HG03378 (cell line): ENCODE data around the gene RGS7.
A peak's percentile ranks its signal among the peaks of the same experiment; 100 is the strongest.
"Not testable (repeated sequence)": the region's sequence is repeated elsewhere in the genome, so short reads cannot be mapped to it uniquely, and the experiment has no call there.

ENCODE experiments used
- ATAC-seq: cut with Tn5 transposase; IDR thresholded peaks from one replicate; pipeline ENCODE4 v1.9.1; 2021; ENCODE audit warnings: mild to moderate bottlenecking, moderate library complexity; ENCODE audit not compliant: unreplicated experiment

Gene RGS7

DNA sequence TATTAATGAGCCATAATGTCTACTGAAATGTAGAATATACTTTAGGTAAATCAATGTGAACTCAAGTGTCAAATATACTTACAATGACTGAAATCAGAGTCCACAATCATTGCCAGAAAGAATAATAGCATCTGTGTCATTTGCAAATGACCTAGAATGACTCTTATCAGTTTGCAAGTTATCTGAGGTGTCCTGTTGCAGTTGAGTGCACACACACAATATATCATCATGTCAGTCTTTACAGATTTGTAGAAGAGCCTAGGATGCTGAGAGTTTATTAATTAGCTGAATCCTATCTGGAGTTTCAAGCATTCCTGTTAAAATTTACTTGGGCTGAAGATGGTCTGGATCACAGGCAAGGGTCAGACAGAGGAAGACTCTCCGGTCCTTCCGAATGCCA lies 421.1 kb downstream of the RGS7 start:
- no peak for ATAC-seq

DNA sequence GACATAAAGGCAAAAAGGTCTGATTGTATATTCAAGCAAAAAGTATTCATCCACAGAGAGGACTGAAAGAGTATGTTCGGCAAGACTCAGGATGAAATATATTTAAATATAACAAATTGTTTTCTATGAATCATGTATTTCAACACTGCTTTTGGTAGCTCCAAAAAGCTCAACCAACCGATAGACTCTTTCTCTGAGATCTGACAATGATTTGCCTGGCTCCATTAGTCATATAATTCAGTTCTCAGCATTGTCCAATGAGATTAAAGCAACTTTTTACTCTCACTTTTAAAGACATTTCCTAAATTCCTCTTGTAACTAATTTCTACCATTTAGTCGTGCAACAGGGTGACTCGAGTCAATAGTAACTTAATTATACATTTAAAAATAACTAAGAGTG lies 426.0 kb downstream of the RGS7 start:
- ATAC-seq = no peak

DNA sequence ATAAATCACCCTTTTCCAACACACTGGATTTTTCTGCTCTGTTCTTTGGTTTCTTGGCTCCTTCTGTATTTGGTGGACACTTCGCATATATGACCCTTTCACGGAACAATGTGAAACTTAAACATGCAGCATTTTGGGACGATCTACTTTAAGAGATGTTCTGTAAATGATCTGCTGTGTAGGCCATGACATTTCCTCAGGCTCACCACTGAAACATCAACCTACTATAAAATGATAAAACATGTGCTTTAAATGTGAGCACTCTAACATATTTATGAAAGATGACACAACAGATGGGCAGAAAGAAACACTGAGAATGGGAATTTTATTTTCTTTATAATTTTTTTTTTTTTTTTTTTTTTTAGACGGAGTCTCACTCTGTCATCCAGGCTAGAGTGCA lies 428.7 kb downstream of the RGS7 start:
- no peak for ATAC-seq

DNA sequence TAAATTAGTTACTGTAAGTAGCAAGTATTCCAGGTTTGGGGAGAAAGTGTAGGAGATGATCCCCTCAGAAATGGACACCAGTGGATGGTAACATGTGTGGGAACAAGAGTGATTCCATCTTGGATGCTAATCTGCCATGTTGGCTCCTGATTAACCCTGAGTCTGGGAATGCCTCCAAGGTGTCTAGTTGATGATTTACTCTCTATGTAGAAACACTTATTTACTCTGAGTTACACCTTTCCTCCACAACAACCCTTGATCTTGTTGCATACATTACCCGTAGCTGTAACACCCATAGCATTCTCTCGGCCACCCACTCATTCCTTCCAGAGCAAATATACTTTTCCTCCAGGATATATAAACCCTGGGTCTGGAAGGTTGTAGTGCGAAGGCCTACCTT lies 429.2 kb downstream of the RGS7 start:
- no peak for ATAC-seq

DNA sequence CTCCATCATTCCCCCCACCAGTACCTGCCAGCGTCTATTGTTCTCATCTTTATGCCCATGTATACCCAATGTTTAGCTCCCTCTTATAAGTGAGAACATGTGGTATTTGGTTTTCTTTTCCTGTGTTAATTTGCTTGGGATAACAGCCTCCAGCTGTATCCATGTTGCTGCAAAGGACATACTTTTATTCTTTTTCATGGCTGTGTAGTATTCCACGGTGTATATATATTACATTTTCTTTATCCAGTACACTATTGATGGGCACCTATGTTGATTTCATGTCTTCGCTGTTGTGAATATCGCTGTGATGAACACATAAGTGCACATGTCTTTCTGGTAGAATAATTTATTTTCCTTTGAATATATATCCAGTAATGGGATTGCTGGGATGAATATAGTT lies 431.7 kb downstream of the RGS7 start:
- no peak for ATAC-seq

DNA sequence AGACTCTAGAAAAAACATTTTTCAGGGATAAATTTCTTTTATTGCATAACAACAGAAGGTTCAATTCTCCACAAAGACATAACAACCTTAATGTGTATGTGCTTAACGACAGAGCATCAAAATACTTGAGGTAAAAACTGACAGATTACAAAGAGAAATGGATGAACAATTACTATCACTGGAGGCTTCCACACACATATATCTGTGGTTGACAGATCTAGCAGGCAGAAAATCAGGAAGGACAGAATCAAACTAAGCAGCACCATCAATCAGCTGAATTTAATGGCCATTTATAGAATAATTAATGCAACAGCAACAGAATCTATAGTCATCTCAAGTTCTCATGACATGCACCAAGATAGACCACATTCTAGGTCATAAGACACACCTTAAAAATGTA lies 439.0 kb downstream of the RGS7 start:
- no peak for ATAC-seq

DNA sequence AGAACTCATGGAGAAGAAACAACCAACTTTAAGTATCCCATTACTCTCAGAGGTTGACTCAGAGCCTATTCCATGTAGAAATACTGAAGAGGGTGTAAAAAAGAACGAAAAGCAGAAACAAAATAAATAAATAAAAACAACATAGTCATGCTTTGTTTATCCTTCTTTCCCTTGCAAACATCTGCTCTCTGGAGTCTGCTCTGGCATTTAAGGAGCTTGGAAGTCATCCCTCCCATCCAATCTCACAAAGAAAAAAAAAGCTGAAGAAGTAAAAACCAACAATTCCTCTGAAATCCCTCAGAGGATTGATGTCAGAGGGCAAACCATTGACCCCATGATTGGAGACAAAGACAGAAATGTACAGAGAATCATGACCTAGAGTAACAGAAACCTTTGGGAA lies 442.5 kb downstream of the RGS7 start:
- ATAC-seq = no peak

DNA sequence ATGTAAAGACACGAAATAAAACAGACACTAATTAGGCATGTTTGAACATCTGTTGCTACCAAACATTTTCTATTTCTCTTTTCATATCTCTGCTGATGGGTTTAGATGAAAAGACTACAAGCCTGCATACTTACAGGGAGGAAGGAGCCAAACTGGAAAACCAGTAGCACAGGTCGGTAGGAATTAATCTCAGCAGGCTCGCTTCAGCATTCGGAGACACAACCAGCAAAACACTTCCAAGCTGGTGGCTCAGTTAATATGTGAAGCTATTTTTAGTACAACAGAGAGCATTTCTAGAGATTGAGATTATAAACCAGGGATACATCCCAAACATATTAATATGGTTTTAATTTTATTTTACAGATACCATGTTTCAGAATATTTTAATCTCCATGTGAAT lies 444.2 kb downstream of the RGS7 start:
- ATAC-seq = no peak

DNA sequence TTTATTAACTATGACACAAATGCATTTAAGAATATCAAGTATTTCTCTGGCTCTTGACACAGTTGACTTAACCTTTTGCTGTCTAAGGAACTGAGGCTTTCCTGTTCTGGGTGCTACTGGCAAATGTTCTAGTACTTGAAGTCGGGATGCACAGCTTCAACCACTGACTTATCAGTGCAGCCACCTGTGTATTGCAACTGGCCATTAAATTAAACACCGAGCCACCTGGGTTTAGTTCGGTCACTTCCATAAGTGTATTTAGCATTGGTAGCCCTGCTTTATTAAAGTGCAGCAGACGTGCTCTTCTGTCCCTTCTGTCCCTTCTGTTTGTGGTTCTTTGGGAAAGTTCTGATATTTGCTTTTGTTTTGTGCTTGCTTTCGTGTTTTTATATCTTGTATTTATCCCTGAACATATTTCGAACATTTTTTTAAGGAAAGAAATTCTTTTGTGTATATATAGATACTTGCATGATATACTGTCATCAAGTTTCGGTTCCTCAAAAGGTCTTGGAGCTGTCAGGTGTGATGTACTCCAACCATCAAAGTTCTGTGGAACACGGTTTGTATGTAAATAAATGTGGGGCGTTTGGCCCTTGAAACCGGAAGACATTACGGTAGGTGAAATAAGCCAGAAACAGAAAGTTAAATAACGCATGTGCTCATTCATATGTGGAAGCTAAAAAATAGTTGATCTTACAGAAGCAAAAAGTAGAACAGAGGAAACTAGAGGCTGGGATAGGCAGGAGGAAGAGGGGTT lies 447.1 kb downstream of the RGS7 start:
- peak; percentile 76 for ATAC-seq

DNA sequence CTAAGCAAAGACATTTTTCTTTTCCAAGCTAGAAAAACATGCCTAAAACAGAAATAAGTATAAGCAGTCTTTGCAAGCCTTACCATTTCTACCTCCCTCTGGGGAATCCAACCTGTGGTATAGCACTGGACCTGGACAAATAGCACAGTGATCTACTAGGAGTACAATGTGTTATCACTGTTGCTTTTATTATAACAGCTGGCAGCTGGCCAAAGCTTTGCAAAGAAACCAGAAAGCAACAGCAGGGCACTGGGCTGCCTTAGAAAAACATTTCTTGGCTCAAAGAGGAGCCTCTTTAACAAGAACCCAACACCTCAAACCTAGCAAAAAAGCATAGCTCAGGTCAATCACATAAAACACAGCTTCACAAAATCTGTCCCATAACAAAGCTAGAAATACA lies 450.5 kb downstream of the RGS7 start:
- ATAC-seq = no peak

DNA sequence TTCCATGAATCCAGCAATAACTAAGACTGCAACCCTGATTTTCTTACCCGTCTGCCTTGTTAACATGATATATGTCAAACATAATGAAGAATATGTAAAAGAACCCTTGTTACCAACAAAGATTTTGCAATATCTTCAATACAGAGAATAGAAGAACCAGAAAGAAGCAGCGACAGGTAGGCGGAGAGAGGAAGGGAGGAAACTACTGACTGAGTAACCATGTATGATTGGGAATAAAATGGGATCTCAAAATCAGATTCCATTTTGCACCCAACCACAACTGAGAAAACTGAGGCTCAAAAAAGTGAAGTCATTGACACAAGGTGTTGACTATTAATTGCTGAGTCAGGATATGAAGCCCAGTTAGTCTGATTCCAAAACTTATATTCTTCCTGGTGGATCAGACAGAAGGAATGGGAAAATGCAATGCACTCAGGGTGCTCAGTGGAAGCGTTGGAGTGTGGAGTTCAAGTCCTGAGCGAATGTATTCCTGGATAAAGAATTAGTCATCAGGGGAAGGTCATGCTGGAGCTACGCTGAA lies 451.7 kb downstream of the RGS7 start:
- ATAC-seq = no peak

DNA sequence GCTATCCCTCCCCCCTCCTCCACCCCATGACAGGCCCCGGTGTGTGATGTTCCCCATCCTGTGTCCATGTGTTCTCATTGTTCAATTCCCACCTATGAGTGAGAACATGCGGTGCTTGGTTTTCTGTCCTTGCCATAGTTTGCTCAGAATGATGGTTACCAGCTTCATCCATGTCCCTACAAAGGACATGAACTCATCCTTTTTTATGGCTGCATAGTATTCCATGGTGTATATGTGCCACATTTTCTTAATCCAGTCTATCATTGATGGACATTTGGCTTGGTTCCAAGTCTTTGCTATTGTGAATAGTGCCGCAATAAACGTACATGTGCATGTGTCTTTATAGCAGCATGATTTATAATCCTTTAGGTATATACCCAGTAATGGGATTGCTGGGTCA lies 461.6 kb downstream of the RGS7 start:
- ATAC-seq = not testable (repeated sequence)

DNA sequence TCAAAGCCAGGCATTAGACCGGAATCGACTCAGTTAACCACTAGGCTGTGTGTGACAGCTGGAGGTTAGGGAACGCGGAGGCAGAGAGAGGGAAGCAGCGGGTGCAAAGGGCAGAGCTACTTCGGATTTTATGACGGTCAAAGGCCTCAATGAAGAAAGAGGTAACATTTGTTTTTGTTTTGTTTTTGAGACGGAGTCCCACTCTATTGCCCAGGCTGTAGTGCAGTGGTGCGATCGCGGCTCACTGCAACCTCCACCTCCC lies 468.3 kb downstream of the RGS7 start:
- no peak for ATAC-seq

DNA sequence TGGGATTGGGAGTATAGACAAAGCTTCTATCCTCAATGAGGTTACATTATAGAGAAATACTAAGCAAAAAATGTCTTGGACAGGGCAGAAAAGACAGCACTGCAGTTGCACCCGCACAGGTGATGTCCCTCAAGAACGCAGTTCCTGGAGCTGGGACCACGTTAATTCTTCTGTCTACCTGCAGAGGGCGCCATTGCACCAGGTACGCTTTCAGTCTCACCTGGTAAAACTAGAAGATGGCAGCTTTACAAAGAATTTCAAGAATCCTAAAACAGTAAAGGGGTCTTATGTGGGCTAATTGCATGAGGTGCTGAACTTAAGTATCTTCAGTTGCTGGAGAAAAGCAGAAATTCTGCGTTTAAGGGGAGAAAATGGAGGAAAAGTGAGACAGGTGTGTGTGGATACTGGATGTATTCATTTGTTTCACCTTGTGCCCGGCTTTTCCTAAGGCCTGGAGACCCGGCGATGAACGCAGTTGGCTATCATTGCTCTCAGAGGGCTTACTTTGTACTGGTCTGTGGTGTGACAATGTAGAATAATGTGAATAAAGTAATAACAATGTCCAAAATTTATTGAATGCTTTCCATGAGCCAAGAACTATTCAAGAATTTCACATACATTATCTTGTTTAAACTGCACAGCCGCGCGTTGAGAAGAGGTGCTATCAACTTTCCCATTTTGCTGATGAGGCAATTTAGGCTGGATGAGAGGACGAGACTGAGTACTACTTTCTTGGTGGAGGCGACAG lies 468.8 kb downstream of the RGS7 start:
- ATAC-seq = peak; percentile 73

DNA sequence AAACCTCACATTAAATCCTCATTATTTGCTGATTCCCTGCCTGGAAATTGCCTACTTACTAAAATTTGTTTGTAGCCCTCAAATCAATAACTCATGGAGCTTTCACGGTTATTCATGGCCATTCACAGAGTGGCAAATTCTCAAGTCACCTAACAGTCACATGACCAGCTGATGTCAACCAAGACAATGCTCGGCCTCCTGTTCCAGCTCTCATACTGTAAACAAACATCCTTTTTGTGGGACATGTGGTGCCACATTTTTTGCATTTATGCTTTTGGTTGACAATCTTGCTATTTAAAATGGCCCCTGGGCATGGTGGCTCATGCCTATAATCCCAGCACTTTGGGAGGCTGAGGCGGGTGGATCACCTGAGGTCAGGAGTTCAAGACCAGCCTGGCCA lies 473.5 kb downstream of the RGS7 start:
- ATAC-seq = no peak

DNA sequence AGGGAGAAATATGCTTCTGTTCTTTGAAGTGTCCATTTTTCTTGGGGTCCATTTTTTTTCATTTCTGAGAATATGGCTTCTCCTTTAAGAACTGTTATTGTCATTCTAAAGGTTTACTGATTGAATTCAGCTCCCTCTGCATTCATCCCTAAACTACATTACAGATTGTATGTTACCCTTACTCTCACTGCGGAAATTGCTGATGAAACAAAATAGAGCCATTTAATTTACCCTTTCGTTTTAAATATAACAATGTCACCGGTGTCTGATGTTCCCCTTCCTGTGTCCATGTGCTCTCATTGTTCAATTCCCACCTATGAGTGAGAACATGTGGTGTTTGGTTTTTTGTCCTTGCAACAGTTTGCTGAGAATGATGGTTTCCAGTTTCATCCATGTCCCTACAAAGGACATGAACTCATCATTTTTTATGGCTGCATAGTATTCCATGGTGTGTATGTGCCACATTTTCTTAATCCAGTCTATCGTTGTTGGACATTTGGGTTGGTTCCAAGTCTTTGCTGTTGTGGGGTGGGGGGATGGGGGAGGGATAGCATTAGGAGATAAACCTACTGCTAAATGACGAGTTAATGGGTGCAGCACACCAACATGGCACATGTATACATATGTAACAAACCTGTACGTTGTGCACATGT lies 474.2 kb downstream of the RGS7 start:
- not testable (repeated sequence) for ATAC-seq

DNA sequence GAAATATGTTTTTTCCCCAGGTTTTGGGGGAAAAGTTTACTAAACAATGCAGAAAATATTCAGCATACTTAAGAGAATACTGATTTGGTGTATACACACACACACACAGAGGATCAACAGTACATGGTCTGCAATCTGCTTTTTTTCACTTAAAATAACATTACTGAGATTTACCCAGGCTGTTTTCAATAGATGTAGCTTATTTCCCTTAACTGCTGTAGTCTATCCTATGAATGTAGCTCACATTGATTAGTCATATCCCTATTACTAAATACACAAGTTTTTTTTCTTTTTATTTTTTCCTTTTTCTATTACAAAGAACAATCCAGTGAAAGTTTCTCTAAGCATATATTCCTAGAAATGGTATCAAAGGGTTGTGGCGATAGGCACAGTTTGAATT lies 478.4 kb downstream of the RGS7 start:
- no peak for ATAC-seq

DNA sequence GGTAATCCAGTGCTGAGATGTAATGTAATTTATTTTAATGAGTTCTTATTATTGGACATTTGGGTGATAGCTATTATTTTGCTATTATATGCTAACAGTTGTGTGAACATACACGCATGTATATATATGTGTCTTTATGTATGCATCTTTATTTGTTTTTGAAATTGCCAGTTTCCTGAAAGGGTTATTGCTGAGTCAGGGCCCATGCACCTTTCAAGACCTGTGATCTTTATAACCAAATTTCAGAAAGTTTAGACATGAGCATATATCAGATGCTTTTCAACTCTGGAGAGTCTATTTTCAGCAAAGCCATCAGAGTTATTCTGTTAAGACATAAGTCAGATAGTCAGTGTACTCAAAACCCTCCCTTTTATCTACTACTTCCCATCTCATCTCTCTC lies 479.4 kb downstream of the RGS7 start:
- no peak for ATAC-seq

DNA sequence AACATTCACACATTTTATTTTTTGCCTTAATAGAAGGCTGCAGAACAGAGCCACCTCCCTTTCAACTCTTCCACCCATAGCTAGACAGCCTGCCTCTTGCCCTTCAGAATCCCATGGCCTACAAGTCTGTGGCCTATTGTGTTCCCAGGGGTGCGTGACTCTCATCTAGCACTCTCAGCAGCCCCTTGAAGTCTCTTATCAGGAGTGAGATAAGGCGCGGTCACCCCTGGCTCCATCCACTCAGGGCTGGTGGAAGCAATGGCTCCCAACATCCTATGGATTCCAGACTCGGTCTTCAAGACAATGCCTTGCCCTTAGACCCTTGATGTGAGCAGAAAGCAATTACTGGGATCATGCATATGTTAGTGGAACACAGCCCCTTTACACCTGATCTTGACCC lies 480.9 kb downstream of the RGS7 start:
- ATAC-seq = no peak

DNA sequence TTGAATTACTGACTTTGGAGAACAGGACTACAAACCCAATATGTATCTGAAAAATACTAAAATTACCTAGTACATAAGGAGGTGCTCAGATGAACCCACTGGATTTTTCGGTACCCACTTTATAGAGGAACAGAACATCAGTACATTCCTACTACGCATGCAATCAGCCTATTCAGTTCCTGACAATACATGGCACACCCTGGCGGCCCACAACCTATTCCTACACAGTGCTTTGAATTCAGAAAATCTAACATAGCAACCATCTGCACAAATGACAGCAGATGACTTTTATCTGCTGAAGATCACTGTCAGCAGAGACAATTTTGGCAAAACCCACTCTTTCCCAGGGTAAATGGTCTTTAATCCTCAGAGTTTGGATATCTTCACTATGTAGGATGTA lies 487.9 kb downstream of the RGS7 start:
- no peak for ATAC-seq

DNA sequence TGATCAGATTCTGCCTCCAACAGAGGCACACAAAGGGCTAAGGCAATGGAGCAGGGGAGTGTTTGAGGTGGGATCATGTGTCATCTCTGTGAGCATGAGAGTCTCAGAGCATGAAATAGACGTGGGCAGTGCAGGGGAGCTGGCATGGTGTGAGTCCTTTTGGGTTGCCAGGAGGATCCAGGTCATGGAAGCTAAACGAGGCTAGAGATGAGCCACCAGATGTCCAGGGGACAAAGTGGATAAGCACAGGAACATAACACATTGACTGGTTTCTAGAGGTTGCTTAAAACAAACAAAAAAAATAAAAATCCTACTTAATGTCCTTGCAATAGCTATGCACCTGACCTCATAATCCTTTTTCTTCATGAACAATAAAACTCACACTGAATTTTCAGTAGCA lies 490.3 kb downstream of the RGS7 start:
- no peak for ATAC-seq

DNA sequence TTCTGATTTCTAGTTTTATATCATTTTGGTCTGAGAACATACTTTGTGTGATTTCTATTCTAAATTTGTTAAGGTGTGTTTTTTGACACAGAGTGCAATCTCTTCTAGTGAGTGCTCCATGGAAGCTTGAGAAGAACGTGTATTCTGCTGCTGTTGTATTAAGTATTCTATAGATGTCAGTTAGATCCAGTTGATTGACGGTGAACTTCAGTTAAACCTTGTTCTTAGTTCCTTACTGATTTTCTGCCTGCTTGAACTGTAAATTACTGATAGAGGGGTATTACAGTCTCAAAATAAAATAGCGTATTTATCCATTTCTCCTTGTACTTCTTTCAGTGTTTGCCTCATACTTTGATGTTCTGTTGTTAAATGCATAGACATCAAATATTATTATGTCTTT lies 497.0 kb downstream of the RGS7 start:
- no peak for ATAC-seq
